ENCODE results near the gene SLC10A7.

Gene SLC10A7

DNA sequence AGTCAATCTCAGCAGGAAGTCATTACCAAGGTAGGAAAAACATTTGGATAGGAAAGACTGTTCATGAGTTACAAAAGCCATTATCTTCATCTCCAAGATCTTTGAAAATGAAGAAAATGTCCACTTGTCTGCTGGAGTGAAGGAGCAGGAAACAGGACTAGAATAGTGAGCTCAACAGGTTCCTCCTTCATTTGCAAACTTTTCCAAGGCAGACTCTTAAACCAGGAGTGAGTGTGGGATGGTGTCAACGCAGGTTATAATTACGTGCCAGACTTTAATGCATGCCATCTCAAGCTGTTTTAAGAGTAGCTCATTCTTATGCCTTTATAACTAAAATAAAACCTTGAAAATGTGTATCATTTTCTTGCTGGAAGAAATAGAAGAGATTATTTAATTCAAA lies 310.9 kb downstream of the SLC10A7 start:
- H3K36me3 ChIP-seq (replicated peaks; ENCODE audit: low read depth, low read length), result no peaks in the 10 kb centered on the region
- no peaks in the 10 kb centered on the region for H3K79me2 ChIP-seq (ENCODE audit: low read length)
- H2AFZ ChIP-seq (ENCODE audit: low read depth, low read length), result no peak overlapping the region
- H3K9ac ChIP-seq (ENCODE audit: low read length), result no peak overlapping the region
- H3K4me2 ChIP-seq (ENCODE audit: low read length), result no peak overlapping the region
- no peak overlapping the region for H3K27ac ChIP-seq (ENCODE audit: low read length)
- H3K9me3 ChIP-seq (ENCODE audit: insufficient read depth, low read length), result no peaks in the 10 kb centered on the region
- no peaks in the 10 kb centered on the region for H3K4me1 ChIP-seq (ENCODE audit: low read length)
- H3K27me3 ChIP-seq (ENCODE audit: low read depth, low read length), result 0 out of 2 replicates have a peak, but pooled peaks cover 10% of the 10 kb centered on the region
- no peaks in the 10 kb centered on the region for H4K20me1 ChIP-seq (ENCODE audit: insufficient read depth, low read length)
- no peak overlapping the region for H3K4me3 ChIP-seq (ENCODE audit: low read length)
- TF ChIP-seq, protein P1, sequence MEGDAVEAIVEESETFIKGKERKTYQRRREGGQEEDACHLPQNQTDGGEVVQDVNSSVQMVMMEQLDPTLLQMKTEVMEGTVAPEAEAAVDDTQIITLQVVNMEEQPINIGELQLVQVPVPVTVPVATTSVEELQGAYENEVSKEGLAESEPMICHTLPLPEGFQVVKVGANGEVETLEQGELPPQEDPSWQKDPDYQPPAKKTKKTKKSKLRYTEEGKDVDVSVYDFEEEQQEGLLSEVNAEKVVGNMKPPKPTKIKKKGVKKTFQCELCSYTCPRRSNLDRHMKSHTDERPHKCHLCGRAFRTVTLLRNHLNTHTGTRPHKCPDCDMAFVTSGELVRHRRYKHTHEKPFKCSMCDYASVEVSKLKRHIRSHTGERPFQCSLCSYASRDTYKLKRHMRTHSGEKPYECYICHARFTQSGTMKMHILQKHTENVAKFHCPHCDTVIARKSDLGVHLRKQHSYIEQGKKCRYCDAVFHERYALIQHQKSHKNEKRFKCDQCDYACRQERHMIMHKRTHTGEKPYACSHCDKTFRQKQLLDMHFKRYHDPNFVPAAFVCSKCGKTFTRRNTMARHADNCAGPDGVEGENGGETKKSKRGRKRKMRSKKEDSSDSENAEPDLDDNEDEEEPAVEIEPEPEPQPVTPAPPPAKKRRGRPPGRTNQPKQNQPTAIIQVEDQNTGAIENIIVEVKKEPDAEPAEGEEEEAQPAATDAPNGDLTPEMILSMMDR (IDR thresholded peaks at IDR 0.05; ENCODE audit: low read depth, low read length), result no peak
- TF ChIP-seq EZH2phosphoT487 (IDR thresholded peaks at IDR 0.05; ENCODE audit: low read depth), result no peak

DNA sequence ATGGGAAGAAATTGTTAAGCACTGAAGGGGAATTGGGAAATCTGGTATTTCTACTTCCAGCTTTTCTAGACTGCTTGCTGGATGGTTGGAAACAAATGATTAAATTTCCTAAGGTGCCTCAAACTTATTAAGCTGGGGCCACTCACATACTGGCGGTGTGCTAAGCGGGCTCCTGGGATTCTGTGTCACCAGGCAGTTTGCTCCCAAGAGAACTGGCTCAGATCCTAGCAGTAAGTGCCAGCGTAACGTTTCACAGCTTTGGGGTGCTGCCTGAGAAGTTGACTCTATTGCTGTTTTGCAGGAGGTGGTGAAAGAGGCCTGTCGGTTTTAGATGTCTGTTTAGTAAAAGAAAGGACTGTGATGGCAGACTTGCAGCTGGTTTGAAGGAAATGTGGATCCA lies 314.3 kb downstream of the SLC10A7 start:
- H3K27ac ChIP-seq (ENCODE audit: low read length), result no peak overlapping the region
- TF ChIP-seq, protein P1 (IDR thresholded peaks at IDR 0.05; ENCODE audit: low read depth, low read length), result no peak
- no peak for TF ChIP-seq EZH2phosphoT487 (IDR thresholded peaks at IDR 0.05; ENCODE audit: low read depth)
- no peak overlapping the region for H2AFZ ChIP-seq (ENCODE audit: low read depth, low read length)
- H3K4me1 ChIP-seq (ENCODE audit: low read length), result no peaks in the 10 kb centered on the region
- H3K36me3 ChIP-seq (replicated peaks; ENCODE audit: low read depth, low read length), result no peaks in the 10 kb centered on the region
- H3K79me2 ChIP-seq (ENCODE audit: low read length), result no peaks in the 10 kb centered on the region
- H4K20me1 ChIP-seq (ENCODE audit: insufficient read depth, low read length), result no peaks in the 10 kb centered on the region
- no peak overlapping the region for H3K9ac ChIP-seq (ENCODE audit: low read length)
- no peaks in the 10 kb centered on the region for H3K9me3 ChIP-seq (ENCODE audit: insufficient read depth, low read length)
- no peak overlapping the region for H3K4me3 ChIP-seq (ENCODE audit: low read length)
- no peak overlapping the region for H3K4me2 ChIP-seq (ENCODE audit: low read length)
- H3K27me3 ChIP-seq (ENCODE audit: low read depth, low read length), result 0 out of 2 replicates have a peak, but pooled peaks cover 10% of the 10 kb centered on the region
